CD4-positive, alpha-beta T cell treated with Interleukin-17A for 1 hour (primary cell): ENCODE data around the gene SYNGAP1.
A peak's percentile ranks its signal among the peaks of the same experiment; 100 is the strongest.

ENCODE experiments used
- DNase-seq: peaks from one replicate; pipeline ENCODE4 v3.0.0-alpha.2; 2020

SYNGAP1 gene

GRCh38 chr6:33405386-33405940, 14.4 kb upstream of the SYNGAP1 start:
- peak; percentile 28 for DNase-seq

- no peak for DNase-seq
Observed at GRCh38 chr6:33406126-33406525, 13.7 kb upstream of the SYNGAP1 start.

DNA sequence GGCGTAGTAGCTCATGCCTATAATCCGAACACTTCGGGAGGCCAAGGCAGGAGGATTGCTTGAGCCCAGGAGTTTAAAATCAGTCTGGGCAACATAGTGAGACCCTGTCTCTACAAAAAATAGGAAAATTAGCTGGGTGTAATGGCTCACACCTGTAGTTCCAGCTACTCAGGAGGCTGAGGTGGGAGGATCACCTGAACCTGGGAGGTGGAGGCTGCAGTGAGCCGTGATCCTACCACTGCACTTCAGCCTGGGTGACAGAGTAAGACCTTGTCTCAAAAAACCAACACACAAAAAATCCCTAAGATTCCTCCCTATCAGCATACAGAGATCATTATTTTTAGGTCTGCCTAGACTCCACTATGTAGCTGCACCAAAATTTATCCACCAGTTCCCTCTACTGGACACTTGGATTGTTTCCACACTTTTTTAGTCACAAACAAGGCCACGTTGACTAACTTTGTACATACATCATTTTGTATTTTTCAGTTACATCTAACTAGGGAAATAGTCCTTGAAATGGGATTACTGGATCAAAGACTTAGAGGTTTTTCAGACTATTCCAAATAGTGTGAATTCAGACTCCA, 12.6 kb upstream of the SYNGAP1 start:
- DNase-seq: peak; percentile 43

- DNase-seq: peak; percentile 98
Observed at GRCh38 chr6:33410050-33410710, 9.7 kb upstream of the SYNGAP1 start.

DNA sequence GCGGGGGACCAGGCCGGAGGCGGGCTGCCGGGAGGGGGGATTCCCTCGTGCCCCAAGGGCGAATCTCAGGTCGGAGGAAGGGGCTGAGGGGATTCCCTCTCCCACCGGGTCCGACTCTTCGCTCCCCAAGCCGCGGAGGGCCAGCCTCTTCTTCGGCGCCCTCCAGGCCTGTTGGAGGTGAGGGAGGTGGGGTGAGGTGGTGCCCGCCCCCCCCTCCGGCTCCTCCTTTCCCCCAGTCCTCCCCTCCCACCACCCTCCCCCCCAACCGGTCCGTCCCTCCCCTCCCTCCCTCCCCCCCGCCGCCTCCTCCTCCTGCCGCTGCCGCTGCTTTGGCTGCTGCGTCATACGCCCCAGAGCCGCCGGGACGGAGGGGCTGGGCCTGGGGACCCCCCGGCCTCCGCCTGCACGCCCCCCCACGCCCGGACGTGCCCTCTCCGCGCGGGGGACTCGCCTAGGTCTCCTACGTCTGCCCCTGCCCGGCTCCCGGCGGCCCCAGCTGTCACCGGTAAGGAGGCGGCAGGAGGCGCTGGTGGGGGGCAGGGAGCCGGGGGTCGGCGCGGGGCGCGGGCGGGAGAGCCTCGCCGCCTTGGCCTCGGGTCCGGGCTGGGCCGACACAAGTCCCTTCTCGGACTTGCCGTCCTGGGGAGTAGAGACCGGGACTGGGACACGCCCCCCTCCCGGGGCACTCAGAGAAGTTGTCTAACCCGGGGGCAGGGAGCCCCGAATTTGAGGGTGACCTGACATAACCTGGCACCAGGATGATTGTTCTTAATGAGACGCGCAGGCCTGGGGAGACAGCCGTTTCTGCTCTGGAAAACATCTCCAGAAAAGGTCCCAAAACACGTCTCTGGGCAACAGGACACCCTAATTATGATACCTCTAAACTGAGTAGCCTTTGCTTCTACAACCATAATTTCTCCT, 8.9 kb upstream of the SYNGAP1 start, which contains the start of gene PHF1:
Gene PHF1, plus strand, starts transcription at position 304 of the 921 bp plus-strand sequence. CDS start 1,250 bp downstream, outside the sequence.
- DNase-seq: no peak

DNA sequence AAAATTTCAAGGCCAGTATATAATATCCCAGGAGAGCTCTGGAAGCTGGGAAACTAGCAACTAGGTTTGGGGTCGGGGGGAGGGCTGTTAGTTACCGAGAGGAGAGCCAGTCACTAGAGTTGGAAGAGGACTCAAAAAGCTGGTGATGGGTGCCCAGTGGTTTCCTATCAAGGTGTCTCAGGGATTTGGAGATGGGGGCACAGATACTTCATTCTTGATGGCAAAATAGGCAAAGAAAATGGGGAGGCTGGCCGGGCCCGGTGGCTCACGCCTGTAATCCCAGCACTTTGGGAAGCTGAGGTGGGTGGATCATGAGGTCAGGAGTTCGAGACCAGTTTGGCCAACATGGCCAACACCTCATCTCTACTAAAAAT, 8.2 kb upstream of the SYNGAP1 start:
- peak; percentile 14 for DNase-seq

DNA sequence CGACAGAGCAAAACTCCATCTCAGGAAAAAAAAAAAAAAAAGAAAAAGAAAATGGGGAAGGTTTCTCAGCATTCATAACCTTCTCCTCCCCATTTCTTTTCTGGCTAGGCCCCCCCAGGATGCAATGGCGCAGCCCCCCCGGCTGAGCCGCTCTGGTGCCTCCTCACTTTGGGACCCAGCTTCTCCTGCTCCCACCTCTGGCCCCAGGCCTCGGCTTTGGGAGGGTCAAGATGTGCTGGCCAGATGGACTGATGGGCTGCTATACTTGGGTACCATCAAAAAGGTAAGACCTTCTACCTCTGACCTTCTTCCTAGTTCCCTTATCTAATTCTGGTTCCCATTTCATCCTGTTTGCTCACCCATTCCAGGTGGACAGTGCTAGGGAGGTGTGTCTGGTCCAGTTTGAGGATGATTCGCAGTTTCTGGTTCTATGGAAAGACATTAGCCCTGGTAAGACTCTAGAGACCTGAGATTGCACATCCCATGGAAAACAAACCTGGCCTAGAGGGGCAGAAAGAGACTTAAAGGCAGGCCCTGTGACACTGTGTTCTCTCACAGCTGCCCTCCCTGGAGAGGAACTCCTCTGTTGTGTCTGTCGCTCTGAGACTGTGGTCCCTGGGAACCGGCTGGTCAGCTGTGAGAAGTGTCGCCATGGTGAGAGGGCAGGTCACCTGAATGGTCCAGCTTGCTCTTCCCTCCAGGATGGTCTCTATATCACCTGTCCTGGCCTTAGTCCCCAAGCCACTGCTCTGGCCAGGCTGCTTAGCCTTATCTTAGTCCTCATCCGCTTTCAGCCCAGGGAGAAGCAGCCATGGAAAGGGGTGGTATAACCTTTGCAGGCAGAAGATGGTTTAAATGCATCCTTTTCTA, 7.5 kb upstream of the SYNGAP1 start:
- DNase-seq: no peak

GRCh38 chr6:33413241-33414120, 6.4 kb upstream of the SYNGAP1 start:
- DNase-seq: no peak

- peak; percentile 49 for DNase-seq
Observed at GRCh38 chr6:33414592-33415271, 5.1 kb upstream of the SYNGAP1 start.

DNA sequence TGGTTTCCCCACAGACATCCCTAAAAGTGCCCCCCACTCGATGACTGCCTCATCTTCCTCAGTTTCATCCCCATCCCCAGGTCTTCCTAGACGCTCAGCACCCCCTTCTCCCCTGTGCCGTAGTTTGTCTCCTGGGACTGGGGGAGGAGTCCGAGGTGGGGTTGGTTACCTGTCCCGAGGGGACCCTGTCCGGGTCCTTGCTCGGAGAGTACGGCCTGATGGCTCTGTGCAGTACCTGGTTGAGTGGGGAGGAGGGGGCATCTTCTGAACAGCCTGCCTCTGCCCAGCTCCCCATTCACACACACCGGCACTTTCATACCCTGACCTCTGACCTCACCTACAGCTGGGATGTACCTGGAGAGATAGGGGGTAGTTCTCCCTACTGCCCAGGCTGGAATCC, 4.0 kb upstream of the SYNGAP1 start:
- no peak for DNase-seq

- DNase-seq: no peak
Observed at GRCh38 chr6:33416386-33417127, 3.3 kb upstream of the SYNGAP1 start.

DNA sequence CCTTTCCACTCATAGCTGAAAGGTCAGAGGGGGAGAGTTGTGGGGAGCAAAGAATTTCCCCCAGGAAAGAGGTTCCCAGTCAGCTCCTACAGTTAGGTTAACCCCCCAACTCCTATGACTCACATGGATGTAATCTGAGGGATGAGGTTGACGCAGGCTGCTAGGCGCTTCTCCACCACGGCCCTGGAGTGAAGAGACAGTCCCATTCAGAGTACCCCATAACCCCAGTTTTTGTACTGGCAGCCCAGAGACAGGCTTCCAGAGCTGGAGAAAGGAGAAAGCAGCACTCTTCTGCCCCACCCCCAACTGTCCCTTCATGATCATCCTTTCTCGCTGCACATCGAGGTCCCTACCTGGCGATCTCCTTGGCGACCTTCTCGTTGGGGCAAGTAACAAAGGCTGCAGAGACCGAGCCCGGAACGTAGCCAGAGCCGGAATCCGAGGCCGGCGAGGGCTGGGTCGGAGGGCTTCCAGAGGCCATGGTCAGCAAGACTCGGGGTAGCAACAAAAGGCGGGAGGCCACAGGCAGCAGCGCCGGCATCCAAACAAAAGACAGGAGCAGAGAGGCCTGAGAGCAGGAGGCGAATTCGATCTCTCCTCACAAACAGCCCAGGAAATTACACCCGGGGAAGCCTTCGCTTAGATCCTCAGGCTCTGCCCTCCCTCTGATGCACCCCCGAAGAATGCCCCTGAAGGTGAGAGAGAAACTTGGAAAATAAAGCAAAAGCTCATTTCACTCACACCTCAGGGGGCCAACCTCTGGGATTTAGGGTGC, 2.5 kb upstream of the SYNGAP1 start:
- peak; percentile 45 for DNase-seq

- peak; percentile 100 for DNase-seq
Observed at GRCh38 chr6:33417903-33418689, 1.8 kb upstream of the SYNGAP1 start, which contains the start of gene CUTA. CUTA (minus strand) TSS chr6:33418107; CDS start chr6:33418000, 107 bp downstream.

- DNase-seq: peak; percentile 90
Observed at GRCh38 chr6:33418690-33419291, 1.1 kb upstream of the SYNGAP1 start.

DNA sequence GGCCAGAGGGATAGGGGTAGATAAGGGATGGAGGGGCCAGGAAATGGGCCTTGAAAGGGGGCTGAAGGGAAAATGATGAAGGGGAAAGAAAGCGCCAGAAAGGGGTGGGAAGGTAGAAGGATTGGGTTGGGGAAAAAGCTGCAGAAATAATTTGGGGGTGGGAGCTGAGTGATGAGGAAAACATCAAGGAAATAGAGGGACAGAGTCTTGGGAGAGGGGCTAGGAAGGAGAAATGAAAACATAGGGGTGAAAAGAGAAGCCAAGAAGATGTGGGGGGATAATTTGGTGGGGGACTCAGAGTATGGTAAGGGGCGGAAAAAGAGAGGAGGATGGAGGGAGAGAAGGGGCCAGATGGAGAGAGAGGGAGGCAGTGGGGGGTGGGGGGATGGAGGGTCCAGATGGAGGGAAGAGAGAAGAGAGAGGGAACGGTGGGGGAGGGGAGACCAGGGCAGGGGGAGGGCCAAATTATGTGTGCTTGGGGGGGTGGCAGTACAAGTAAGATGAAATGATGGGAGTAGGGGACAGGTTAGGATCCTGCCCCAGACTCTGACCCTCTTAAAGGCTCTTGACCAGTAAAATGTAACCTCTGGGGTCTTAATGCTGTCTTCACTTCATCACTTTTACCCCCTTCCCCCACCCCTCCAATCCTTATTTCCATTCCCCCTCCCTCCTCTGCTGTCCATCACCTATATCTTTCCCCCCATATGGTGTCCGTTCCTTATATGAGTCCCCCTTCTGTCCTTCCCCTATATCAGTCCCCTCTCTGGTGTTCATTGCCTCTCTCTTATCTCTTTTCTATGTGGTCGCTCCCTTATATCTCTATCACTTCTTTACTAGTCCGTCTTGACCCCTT, 852 bp downstream of the SYNGAP1 start:
- DNase-seq: no peak

DNA sequence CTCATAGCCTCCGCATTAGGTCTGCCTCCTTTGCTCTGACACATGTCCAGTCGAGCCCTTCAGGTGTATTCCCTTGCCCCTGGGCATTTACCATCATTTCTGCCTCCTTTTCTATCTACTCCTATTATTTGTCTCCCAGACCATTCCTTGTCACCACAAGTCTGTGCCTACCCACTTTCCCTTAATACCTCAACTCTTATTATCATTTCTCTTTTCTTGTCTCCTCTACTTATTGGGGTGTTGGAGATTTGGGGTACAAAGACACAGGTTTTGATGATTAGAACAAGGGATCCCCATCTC, 1.4 kb downstream of the SYNGAP1 start:
- no peak for DNase-seq

DNA sequence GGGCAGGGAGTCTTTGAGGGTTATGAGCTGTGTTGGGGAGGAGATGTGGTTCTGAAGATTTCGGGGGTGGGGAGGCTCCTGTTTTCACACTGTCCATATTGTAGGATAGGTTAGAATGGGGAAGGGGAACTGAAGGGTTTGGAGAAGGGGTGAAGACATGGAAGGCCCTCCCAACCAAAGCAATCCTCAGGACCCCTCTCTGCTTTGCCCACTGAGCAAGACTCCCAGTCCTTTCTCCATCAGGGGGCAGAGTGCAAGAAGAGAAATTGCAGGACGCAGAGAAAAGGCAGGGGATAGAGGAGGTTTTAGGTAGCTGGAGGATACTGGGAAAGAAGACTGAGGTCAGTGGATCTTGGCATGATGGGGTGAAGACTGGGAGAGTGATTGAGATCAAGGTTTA, 3.9 kb downstream of the SYNGAP1 start:
- no peak for DNase-seq
